ENCODE measurements around the gene POGZ.

POGZ gene

GRCh38 chr1:151369621-151370048 is 89.7 kb downstream of the POGZ start (continued):
- TF ChIP-seq, protein P1, sequence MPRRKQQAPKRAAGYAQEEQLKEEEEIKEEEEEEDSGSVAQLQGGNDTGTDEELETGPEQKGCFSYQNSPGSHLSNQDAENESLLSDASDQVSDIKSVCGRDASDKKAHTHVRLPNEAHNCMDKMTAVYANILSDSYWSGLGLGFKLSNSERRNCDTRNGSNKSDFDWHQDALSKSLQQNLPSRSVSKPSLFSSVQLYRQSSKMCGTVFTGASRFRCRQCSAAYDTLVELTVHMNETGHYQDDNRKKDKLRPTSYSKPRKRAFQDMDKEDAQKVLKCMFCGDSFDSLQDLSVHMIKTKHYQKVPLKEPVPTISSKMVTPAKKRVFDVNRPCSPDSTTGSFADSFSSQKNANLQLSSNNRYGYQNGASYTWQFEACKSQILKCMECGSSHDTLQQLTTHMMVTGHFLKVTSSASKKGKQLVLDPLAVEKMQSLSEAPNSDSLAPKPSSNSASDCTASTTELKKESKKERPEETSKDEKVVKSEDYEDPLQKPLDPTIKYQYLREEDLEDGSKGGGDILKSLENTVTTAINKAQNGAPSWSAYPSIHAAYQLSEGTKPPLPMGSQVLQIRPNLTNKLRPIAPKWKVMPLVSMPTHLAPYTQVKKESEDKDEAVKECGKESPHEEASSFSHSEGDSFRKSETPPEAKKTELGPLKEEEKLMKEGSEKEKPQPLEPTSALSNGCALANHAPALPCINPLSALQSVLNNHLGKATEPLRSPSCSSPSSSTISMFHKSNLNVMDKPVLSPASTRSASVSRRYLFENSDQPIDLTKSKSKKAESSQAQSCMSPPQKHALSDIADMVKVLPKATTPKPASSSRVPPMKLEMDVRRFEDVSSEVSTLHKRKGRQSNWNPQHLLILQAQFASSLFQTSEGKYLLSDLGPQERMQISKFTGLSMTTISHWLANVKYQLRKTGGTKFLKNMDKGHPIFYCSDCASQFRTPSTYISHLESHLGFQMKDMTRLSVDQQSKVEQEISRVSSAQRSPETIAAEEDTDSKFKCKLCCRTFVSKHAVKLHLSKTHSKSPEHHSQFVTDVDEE (CRISPR knock-in tag; IDR thresholded peaks at IDR 0.05): no peak
- TF ChIP-seq ZC3H10 (CRISPR knock-in tag; IDR thresholded peaks at IDR 0.05): no peak
- no peak for TF ChIP-seq TCF4 (CRISPR knock-in tag; IDR thresholded peaks at IDR 0.05; ENCODE audit: borderline replicate concordance)
- no peak for TF ChIP-seq SNAI2 (CRISPR knock-in tag; IDR thresholded peaks at IDR 0.05)
- TF ChIP-seq ARNTL (CRISPR knock-in tag; IDR thresholded peaks at IDR 0.05; ENCODE audit: borderline replicate concordance, low read depth): no peak
- TF ChIP-seq, protein P2, sequence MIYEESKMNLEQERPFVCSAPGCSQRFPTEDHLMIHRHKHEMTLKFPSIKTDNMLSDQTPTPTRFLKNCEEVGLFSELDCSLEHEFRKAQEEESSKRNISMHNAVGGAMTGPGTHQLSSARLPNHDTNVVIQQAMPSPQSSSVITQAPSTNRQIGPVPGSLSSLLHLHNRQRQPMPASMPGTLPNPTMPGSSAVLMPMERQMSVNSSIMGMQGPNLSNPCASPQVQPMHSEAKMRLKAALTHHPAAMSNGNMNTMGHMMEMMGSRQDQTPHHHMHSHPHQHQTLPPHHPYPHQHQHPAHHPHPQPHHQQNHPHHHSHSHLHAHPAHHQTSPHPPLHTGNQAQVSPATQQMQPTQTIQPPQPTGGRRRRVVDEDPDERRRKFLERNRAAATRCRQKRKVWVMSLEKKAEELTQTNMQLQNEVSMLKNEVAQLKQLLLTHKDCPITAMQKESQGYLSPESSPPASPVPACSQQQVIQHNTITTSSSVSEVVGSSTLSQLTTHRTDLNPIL (CRISPR knock-in tag; IDR thresholded peaks at IDR 0.05; ENCODE audit: low read depth): no peak

- no peak for ATAC-seq
- TF ChIP-seq ARNTL (CRISPR knock-in tag; IDR thresholded peaks at IDR 0.05; ENCODE audit: borderline replicate concordance, low read depth) (no peak), PPARA (CRISPR knock-in tag; IDR thresholded peaks at IDR 0.05; ENCODE audit: borderline replicate concordance) (no peak), ESRRG (CRISPR knock-in tag; IDR thresholded peaks at IDR 0.05) (no peak), ISL1 (CRISPR knock-in tag; IDR thresholded peaks at IDR 0.05) (no peak), ZFP30 (CRISPR knock-in tag; IDR thresholded peaks at IDR 0.05) (no peak), BACH2 (CRISPR knock-in tag; IDR thresholded peaks at IDR 0.05; ENCODE audit: borderline replicate concordance) (no peak), ZNF70 (CRISPR knock-in tag; IDR thresholded peaks at IDR 0.05) (no peak), TOX (CRISPR knock-in tag; IDR thresholded peaks at IDR 0.05; ENCODE audit: borderline replicate concordance) (no peak), ZFP3 (CRISPR knock-in tag; IDR thresholded peaks at IDR 0.05) (no peak)
- TF ChIP-seq, protein P1 (CRISPR knock-in tag; IDR thresholded peaks at IDR 0.05): no peak
- TF ChIP-seq, protein P2 (CRISPR knock-in tag; IDR thresholded peaks at IDR 0.05; ENCODE audit: low read depth): no peak
- TF ChIP-seq, protein P3, sequence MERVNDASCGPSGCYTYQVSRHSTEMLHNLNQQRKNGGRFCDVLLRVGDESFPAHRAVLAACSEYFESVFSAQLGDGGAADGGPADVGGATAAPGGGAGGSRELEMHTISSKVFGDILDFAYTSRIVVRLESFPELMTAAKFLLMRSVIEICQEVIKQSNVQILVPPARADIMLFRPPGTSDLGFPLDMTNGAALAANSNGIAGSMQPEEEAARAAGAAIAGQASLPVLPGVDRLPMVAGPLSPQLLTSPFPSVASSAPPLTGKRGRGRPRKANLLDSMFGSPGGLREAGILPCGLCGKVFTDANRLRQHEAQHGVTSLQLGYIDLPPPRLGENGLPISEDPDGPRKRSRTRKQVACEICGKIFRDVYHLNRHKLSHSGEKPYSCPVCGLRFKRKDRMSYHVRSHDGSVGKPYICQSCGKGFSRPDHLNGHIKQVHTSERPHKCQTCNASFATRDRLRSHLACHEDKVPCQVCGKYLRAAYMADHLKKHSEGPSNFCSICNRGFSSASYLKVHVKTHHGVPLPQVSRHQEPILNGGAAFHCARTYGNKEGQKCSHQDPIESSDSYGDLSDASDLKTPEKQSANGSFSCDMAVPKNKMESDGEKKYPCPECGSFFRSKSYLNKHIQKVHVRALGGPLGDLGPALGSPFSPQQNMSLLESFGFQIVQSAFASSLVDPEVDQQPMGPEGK (CRISPR knock-in tag; IDR thresholded peaks at IDR 0.05; ENCODE audit: borderline replicate concordance): no peak
- TF ChIP-seq, protein P4, sequence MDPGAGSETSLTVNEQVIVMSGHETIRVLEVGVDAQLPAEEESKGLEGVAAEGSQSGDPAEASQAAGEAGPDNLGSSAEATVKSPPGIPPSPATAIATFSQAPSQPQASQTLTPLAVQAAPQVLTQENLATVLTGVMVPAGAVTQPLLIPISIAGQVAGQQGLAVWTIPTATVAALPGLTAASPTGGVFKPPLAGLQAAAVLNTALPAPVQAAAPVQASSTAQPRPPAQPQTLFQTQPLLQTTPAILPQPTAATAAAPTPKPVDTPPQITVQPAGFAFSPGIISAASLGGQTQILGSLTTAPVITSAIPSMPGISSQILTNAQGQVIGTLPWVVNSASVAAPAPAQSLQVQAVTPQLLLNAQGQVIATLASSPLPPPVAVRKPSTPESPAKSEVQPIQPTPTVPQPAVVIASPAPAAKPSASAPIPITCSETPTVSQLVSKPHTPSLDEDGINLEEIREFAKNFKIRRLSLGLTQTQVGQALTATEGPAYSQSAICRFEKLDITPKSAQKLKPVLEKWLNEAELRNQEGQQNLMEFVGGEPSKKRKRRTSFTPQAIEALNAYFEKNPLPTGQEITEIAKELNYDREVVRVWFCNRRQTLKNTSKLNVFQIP (CRISPR knock-in tag; IDR thresholded peaks at IDR 0.05; ENCODE audit: borderline replicate concordance, low read depth): no peak
Observed at GRCh38 chr1:151369302-151369610, 90.0 kb downstream of the POGZ start.

Measured in SK-N-SH treated with all-trans-retinoic acid at 6 μM for 48 hours (cell line).